Lung (tissue), 12 donors: ENCODE measurements around the gene PPME1. TPM values are rescaled to one million over a fixed set of nuclear protein-coding genes. Genes with fewer than 3 reads are reported as not detected.

Source experiments
- ATAC-seq: fragments of 200-7000 bp; cut with Tn5 transposase; one replicate; pipeline ENCODE4 v1.9.1; 2020; ENCODE audit warnings: moderate number of reproducible peaks; ENCODE audit not compliant: insufficient read depth, low FRiP score
- DNase-seq, 3 donors: peaks; one replicate each; pipeline ENCODE4 v3.0.0-alpha.2; 2013 to 2017
- H3K27ac ChIP-seq, 2 donors: one replicate each; pipeline ENCODE4 v1.5.1; 2013; ENCODE audit warnings: mild to moderate bottlenecking in 2 of 2, moderate library complexity in 2 of 2, control low read depth in 1 of 2, inconsistent platforms in 1 of 2, low read depth in 1 of 2, low read length in 1 of 2
- H3K27me3 ChIP-seq, 3 donors: one replicate each; pipeline ENCODE4 v1.5.1; 2013; ENCODE audit warnings: low read length in 2 of 3; ENCODE audit not compliant: control insufficient read depth in 3 of 3, insufficient read depth in 3 of 3
- H3K36me3 ChIP-seq, 4 donors: one replicate each; pipeline ENCODE4 v1.5.1; 2013; ENCODE audit warnings: low read length in 4 of 4, mild to moderate bottlenecking in 1 of 4, moderate library complexity in 1 of 4; ENCODE audit not compliant: control insufficient read depth in 4 of 4, insufficient read depth in 4 of 4
- H3K4me1 ChIP-seq, 5 donors: one replicate each; pipeline ENCODE4 v1.5.1; 2013; ENCODE audit warnings: low read length in 5 of 5, mild to moderate bottlenecking in 2 of 5, moderate library complexity in 1 of 5; ENCODE audit not compliant: control insufficient read depth in 5 of 5, insufficient read depth in 5 of 5
- H3K4me3 ChIP-seq: one replicate; pipeline ENCODE4 v1.5.1; 2013; ENCODE audit warnings: mild to moderate bottlenecking, control low read depth, moderate library complexity
- H3K9ac ChIP-seq, 2 donors: one replicate each; pipeline ENCODE4 v1.5.1; 2013; ENCODE audit warnings: low read length in 2 of 2, control low read depth in 1 of 2; ENCODE audit not compliant: insufficient read depth in 1 of 2
- H3K9me3 ChIP-seq, 4 donors: one replicate each; pipeline ENCODE4 v1.5.1; 2013; ENCODE audit warnings: low read length in 3 of 4, mild to moderate bottlenecking in 1 of 4, moderate library complexity in 1 of 4; ENCODE audit not compliant: control insufficient read depth in 4 of 4, insufficient read depth in 3 of 4
- WGBS, 2 donors: extraction: QIAGEN DNeasy Blood & Tissue Kit; methylation state at CpG; one replicate each; pipeline ENCODE4 v1.1.7; 2013; 5-methylcytosine and 5-hydroxymethylcytosine counted together
- polyA plus RNA-seq, 2 donors: library from polyadenylated mRNA; stranded (reverse); fragments of 200-250 nt; gene quantifications; one replicate each; pipeline ENCODE4 v1.2.1, GENCODE V29; 2013
- total RNA-seq, 2 donors: library from RNA; depleted of rRNA in 1 of 2; stranded (reverse); fragments of >200 nt in 1 of 2; gene quantifications; one replicate each; pipeline ENCODE4 v1.2.1, GENCODE V29; 2014 to 2021
- TF ChIP-seq, protein P1 (sequence below): IDR thresholded peaks from 2 replicates; pipeline ENCODE4 v1.5.1; 2012; ENCODE audit warnings: mild to moderate bottlenecking; ENCODE audit errors: control extremely low read depth, extremely low read depth
- donor health status: control.
- donor health status: control.
- donor health status: Bipolar disorder and iron deficiency.
- donor health status: healthy.
- donor health status: DM: yes; HTN: yes; CAD: no.

PPME1 gene
- total and polyA plus RNA-seq, 4 donors, result 22.4 to 37.7 (median 29.7) TPM

DNA sequence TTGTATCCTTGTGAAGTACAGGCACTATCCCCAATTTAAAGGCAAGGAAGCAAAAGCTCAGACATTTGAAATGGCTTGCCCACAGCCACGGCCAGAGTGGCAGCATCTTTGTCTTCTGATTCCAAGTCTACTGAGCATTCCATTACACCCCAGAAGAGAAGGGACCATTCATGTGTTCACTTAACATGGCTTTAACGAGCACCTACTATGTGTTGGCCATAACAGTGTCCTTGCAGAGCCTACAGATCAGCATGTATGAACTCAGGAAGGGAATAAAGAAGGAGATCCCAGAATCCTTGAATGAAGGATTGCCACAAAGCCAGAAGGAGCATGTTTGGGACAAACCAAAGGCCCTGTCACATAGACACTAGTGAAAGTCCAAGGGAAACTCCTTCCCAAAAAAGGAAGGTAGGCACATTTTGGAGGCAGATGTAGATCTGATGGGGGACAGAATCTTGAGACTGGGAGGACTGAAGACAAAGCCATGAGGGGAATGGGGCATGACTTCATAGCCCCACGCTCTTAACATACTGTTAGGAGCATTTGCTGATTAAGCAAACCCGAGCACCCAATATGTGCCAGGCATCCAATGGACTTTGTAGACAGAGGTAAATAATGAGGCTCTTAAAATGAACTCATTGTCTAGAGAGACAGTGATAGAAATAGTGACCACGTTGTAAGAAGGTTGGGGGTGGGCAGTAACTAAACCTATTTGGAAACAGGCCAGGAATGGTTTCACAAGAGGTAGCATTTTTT lies 85.5 kb downstream of the PPME1 start:
- TF ChIP-seq, protein P1, sequence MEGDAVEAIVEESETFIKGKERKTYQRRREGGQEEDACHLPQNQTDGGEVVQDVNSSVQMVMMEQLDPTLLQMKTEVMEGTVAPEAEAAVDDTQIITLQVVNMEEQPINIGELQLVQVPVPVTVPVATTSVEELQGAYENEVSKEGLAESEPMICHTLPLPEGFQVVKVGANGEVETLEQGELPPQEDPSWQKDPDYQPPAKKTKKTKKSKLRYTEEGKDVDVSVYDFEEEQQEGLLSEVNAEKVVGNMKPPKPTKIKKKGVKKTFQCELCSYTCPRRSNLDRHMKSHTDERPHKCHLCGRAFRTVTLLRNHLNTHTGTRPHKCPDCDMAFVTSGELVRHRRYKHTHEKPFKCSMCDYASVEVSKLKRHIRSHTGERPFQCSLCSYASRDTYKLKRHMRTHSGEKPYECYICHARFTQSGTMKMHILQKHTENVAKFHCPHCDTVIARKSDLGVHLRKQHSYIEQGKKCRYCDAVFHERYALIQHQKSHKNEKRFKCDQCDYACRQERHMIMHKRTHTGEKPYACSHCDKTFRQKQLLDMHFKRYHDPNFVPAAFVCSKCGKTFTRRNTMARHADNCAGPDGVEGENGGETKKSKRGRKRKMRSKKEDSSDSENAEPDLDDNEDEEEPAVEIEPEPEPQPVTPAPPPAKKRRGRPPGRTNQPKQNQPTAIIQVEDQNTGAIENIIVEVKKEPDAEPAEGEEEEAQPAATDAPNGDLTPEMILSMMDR, result no peak
- peaks cover 0 to 17% (median 7%) of the 10 kb centered on the region in 5 donors for H3K4me1 ChIP-seq
- H3K9ac ChIP-seq, result no peak overlapping the region
- no peak for ATAC-seq
- no peak overlapping the region for H3K4me3 ChIP-seq
- 78 to 79% methylated on average over 5 of the region's 5 CpGs for WGBS, 2 donors
- H3K27ac ChIP-seq, result no peak overlapping the region
- H3K27me3 ChIP-seq, result no peaks in the 10 kb centered on the region
- DNase-seq, result no peak
- H3K9me3 ChIP-seq, result no peaks in the 10 kb centered on the region
- H3K36me3 ChIP-seq, result peaks cover 6 to 28% (median 19%) of the 10 kb centered on the region in 4 donors

GRCh38 chr11:74257959-74258553 lies 87.0 kb downstream of the PPME1 start:
- 57 to 85% methylated on average over 4 of the region's 4 CpGs for WGBS, 2 donors
- no peak overlapping the region for H3K9ac ChIP-seq
- peak; percentile 87 to 96 (median 93) for DNase-seq
- no peak for ATAC-seq
- peaks cover 0 to 17% (median 7%) of the 10 kb centered on the region in 5 donors for H3K4me1 ChIP-seq
- no peak overlapping the region for H3K4me3 ChIP-seq
- peaks cover 3 to 16% (median 13%) of the 10 kb centered on the region in 4 donors for H3K36me3 ChIP-seq
- H3K27me3 ChIP-seq, result no peaks in the 10 kb centered on the region
- H3K27ac ChIP-seq, result no peak overlapping the region
- H3K9me3 ChIP-seq, result no peaks in the 10 kb centered on the region
- TF ChIP-seq, protein P1, result no peak

- WGBS, 2 donors, result 90 to 94% methylated on average over 2 of the region's 2 CpGs
- H3K4me1 ChIP-seq, result peaks cover 0 to 10% (median 6%) of the 10 kb centered on the region in 5 donors
- H3K36me3 ChIP-seq, result no peaks in the 10 kb centered on the region
- H3K9me3 ChIP-seq, result no peaks in the 10 kb centered on the region
- H3K27me3 ChIP-seq, result no peaks in the 10 kb centered on the region
- TF ChIP-seq, protein P1, result no peak
- H3K27ac ChIP-seq, result no peak overlapping the region
- ATAC-seq (no peak), DNase-seq (no peak)
- no peak overlapping the region for H3K9ac ChIP-seq
- no peak overlapping the region for H3K4me3 ChIP-seq
Measured at GRCh38 chr11:74262725-74263124, 91.6 kb downstream of the PPME1 start.
